DOHH2 (cell line): ENCODE results near the gene RASAL3.

Experiments
- CTCF ChIP-seq: fragments of 200-600 bp; sonication (generic); IDR thresholded peaks from one replicate; pipeline ENCODE4 v1.5.1; 2014; ENCODE audit warnings: antibody characterized with exemption, mild to moderate bottlenecking, low read depth, low read length; ENCODE audit not compliant: poor library complexity, severe bottlenecking
- EZH2phosphoT487 ChIP-seq: fragments of 200-600 bp; sonication (generic); IDR thresholded peaks from 2 replicates; pipeline ENCODE4 v1.6.1; 2017; ENCODE audit warnings: borderline replicate concordance, mild to moderate bottlenecking, antibody characterized with exemption, low read length, moderate library complexity, mixed read lengths

- no peak for TF ChIP-seq CTCF
- no peak for TF ChIP-seq EZH2phosphoT487
Measured at GRCh38 chr19:15464394-15465385, at the start of gene RASAL3.
